Gastrocnemius medialis (tissue), 4 donors: ENCODE measurements around the gene VTN. TPM values are rescaled to one million over a fixed set of nuclear protein-coding genes. Genes with fewer than 3 reads are reported as not detected.

Experiments
- ATAC-seq, 2 donors: fragments of 150-250 bp; one replicate each; pipeline ENCODE4 v1.9.1; 2016
- DNase-seq, 2 donors: peaks; one replicate each; pipeline ENCODE4 v3.0.0-alpha.2; 2019
- H3K27ac ChIP-seq, 4 donors: fragments of 200-600 bp; sonication (generic); 1 replicate in 1 of 4; 2 replicates in 3 of 4; pipeline ENCODE4 v1.5.1; 2016 to 2018; ENCODE audit warnings: mild to moderate bottlenecking in 2 of 4, moderate library complexity in 1 of 4
- H3K27me3 ChIP-seq, 3 donors: fragments of 200-600 bp; sonication (generic) in 2 of 3; 1 replicate in 1 of 3; 2 replicates in 2 of 3; pipeline versions ENCODE4 v1.5.1 to v1.6.0; 2016 to 2019; ENCODE audit warnings: mild to moderate bottlenecking in 1 of 3, moderate library complexity in 1 of 3
- H3K36me3 ChIP-seq, 2 donors: fragments of 200-600 bp; sonication (generic) in 1 of 2; one replicate each; pipeline ENCODE4 v1.5.1; 2017 to 2018
- H3K4me1 ChIP-seq, 2 donors: fragments of 200-600 bp; sonication (generic) in 1 of 2; one replicate each; pipeline ENCODE4 v1.5.1; 2016 to 2017; ENCODE audit warnings: mild to moderate bottlenecking in 2 of 2
- H3K4me3 ChIP-seq, 4 donors: fragments of 200-600 bp; sonication (generic) in 3 of 4; 1 replicate in 1 of 4; 2 replicates in 3 of 4; pipeline ENCODE4 v1.5.1; 2016 to 2019; ENCODE audit warnings: mild to moderate bottlenecking in 2 of 4
- H3K9me3 ChIP-seq, 3 donors: fragments of 200-600 bp; sonication (generic) in 2 of 3; 1 replicate in 1 of 3; 2 replicates in 2 of 3; pipeline ENCODE4 v1.5.1; 2016 to 2019
- CTCF ChIP-seq, 5 experiments: fragments of 450-650 bp in 3 of 5; fragments of 200-600 bp in 2 of 5; sonication (generic) in 2 of 5; IDR thresholded peaks in 4 of 5; conservative IDR thresholded peaks in 1 of 5; 1 replicate in 4 of 5; 2 replicates in 1 of 5; pipeline ENCODE4 v1.5.1; 2016 to 2019; ENCODE audit warnings: antibody characterized with exemption in 5 of 5, mild to moderate bottlenecking in 3 of 5, moderate library complexity in 3 of 5
- POLR2A ChIP-seq, 2 donors: fragments of 450-650 bp; IDR thresholded peaks; one replicate each; pipeline ENCODE4 v1.6.1; 2017; ENCODE audit warnings: antibody characterized with exemption in 2 of 2, mild to moderate bottlenecking in 2 of 2, moderate library complexity in 2 of 2
- in situ Hi-C, 4 donors: fragments of 200-750 bp; cut with MboI; loops; one replicate each; pipeline versions ENCODE4 v1.15.0 to v1.8.0; 2017; ENCODE audit warnings: low sequenced_read_pairs in 4 of 4
- intact Hi-C: fragments of 100-400 bp; cut with DNase I; formaldehyde crosslinking; loops from one replicate; pipeline ENCODE4 v1.15.1; 2023; ENCODE audit warnings: low total_unique reads
- total RNA-seq, 4 donors: library from RNA; depleted of rRNA; stranded (reverse); fragments of >200 nt; gene quantifications; one replicate each; pipeline versions ENCODE4 v1.1.0 to v1.2.3, GENCODE V29; 2016

The VTN gene
- total RNA-seq, 4 donors from 2014 or later = 3.8 to 11.5 TPM; not detected in 2

GRCh38 chr17:28405632-28406472 lies 35.7 kb upstream of the VTN start, which contains the start of gene SLC46A1:
TSS of gene SLC46A1 (minus strand) at chr17:28406212. CDS start at chr17:28406114, 98 bp downstream.
- ATAC-seq (peak; percentile 64 to 75), DNase-seq (no peak)
- peak within 1 kb of the TSS in 1 of 4 donors; percentile 29 for H3K27ac ChIP-seq
- intact Hi-C loops = no loop called here
- in situ Hi-C loops = loop anchor here in 1 of 4 donors (25.0 kb wide), 2 partner anchors 106 to 169 kb away; partner anchors contain the start of gene FOXN1
- H3K4me3 ChIP-seq = peak within 1 kb of the TSS; percentile 65 to 87 (median 84)
- no peaks in the 10 kb centered on the region for H3K27me3 ChIP-seq
- TF ChIP-seq CTCF (IDR thresholded peaks at IDR 0.05 in 4 of 5, conservative IDR thresholded peaks at IDR 0.05 in 1 of 5) (no peak), POLR2A (IDR thresholded peaks at IDR 0.05) (no peak)
- no peaks in the 10 kb centered on the region for H3K9me3 ChIP-seq
- peaks cover 8 to 15% of the 10 kb centered on the region in 2 donors for H3K4me1 ChIP-seq
- peaks cover 0 to 12% of the 10 kb centered on the region in 2 donors for H3K36me3 ChIP-seq

GRCh38 chr17:28404812-28405570 lies 34.9 kb upstream of the VTN start:
- ATAC-seq (no peak), DNase-seq (no peak)
- in situ Hi-C loops = loop anchor here in 1 of 4 donors (25.0 kb wide), 2 partner anchors 107 to 168 kb away; partner anchors contain the start of gene FOXN1
- intact Hi-C loops = no loop called here
- TF ChIP-seq CTCF (IDR thresholded peaks at IDR 0.05 in 4 of 5, conservative IDR thresholded peaks at IDR 0.05 in 1 of 5) (no peak), POLR2A (IDR thresholded peaks at IDR 0.05) (no peak)
- H3K4me1 ChIP-seq = peaks cover 8 to 15% of the 10 kb centered on the region in 2 donors
- no peaks in the 10 kb centered on the region for H3K27me3 ChIP-seq
- peak overlapping the region; percentile 65 to 87 (median 84) for H3K4me3 ChIP-seq
- H3K9me3 ChIP-seq = no peaks in the 10 kb centered on the region
- H3K36me3 ChIP-seq = peaks cover 0 to 18% of the 10 kb centered on the region in 2 donors
- no peak overlapping the region for H3K27ac ChIP-seq

GRCh38 chr17:28404461-28404811 lies 34.3 kb upstream of the VTN start:
- Histone ChIP-seq H3K4me1 (peaks cover 8 to 15% of the 10 kb centered on the region in 2 donors), H3K9me3 (no peaks in the 10 kb centered on the region), H3K36me3 (peaks cover 0 to 18% of the 10 kb centered on the region in 2 donors), H3K27ac (no peak overlapping the region), H3K27me3 (no peaks in the 10 kb centered on the region), H3K4me3 (no peak overlapping the region)
- TF ChIP-seq POLR2A (IDR thresholded peaks at IDR 0.05) (no peak), CTCF (IDR thresholded peaks at IDR 0.05 in 4 of 5, conservative IDR thresholded peaks at IDR 0.05 in 1 of 5) (no peak)
- intact Hi-C loops (no loop called here), in situ Hi-C loops (loop anchor here in 1 of 4 donors (25.0 kb wide), 2 partner anchors 108 to 167 kb away; partner anchors contain the start of gene FOXN1)
- DNase-seq (no peak), ATAC-seq (no peak)

- ATAC-seq = no peak
- intact Hi-C loops = no loop called here
These were observed 33.9 kb upstream of the VTN start for GRCh38 chr17:28404007-28404406.

More at GRCh38 chr17:28404007-28404406, 33.9 kb upstream of the VTN start:
- no peak overlapping the region for H3K27ac ChIP-seq
- DNase-seq = no peak
- H3K4me3 ChIP-seq = no peak overlapping the region
- H3K27me3 ChIP-seq = no peaks in the 10 kb centered on the region
- peaks cover 8 to 15% of the 10 kb centered on the region in 2 donors for H3K4me1 ChIP-seq
- TF ChIP-seq POLR2A (IDR thresholded peaks at IDR 0.05) = no peak
- no peak for TF ChIP-seq CTCF (IDR thresholded peaks at IDR 0.05 in 4 of 5, conservative IDR thresholded peaks at IDR 0.05 in 1 of 5)
- in situ Hi-C loops = loop anchor here in 1 of 4 donors (25.0 kb wide), 2 partner anchors 108 to 167 kb away; partner anchors contain the start of gene FOXN1
- peaks cover 0 to 18% of the 10 kb centered on the region in 2 donors for H3K36me3 ChIP-seq
- no peaks in the 10 kb centered on the region for H3K9me3 ChIP-seq
